ENCODE data around the gene UCK2.

DNA sequence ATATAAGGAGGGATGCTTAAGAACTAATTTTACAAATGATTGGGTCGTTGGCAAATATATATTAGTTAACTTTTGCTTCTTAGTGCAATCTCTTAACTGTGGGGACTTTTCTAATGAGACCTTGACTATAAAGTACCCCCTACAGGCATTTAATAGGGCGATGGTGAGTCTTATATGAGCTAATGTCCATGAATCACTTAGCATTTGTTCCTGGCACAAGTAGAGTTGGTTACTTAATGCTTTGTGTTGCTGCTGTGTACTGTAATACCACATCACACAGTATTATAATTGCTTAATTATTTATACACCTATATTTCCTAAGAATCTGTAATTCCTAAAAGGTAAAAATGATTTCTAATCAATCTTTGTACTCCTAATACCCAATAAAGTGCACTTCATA, 33.5 kb upstream of the UCK2 start:
- no peak for TF ChIP-seq BHLHE40 (IDR thresholded peaks at IDR 0.05; ENCODE audit: borderline replicate concordance)
- TF ChIP-seq ZNF384 (IDR thresholded peaks at IDR 0.05) = no peak
- TF ChIP-seq ELF4 (IDR thresholded peaks at IDR 0.05) = no peak
- TF ChIP-seq FOXM1 (IDR thresholded peaks at IDR 0.05; ENCODE audit: borderline replicate concordance) = no peak
- TF ChIP-seq ARNT (IDR thresholded peaks at IDR 0.05) = no peak

Data from HEK293T (cell line).